Measurements from ENCODE around the gene GTF2A1L. TPM values are rescaled to one million over a fixed set of nuclear protein-coding genes. Genes with fewer than 3 reads are reported as not detected.
A peak's percentile ranks its signal among the peaks of the same experiment; 100 is the strongest.
"Not testable (repeated sequence)": the region's sequence is repeated elsewhere in the genome, so short reads cannot be mapped to it uniquely, and the experiment has no call there.

Gene GTF2A1L
- total and polyA plus RNA-seq, 8 donors, result 0.34 to 0.98 (median 0.68) TPM; not detected in 3

- no peak for TF ChIP-seq CTCF (IDR thresholded peaks at IDR 0.05)
- intact Hi-C loops (cut with DNase I), result no loop called here
- no peaks in the 10 kb centered on the region for H3K36me3 ChIP-seq
- no peak overlapping the region for H3K4me3 ChIP-seq
- no peaks in the 10 kb centered on the region for H3K4me1 ChIP-seq
- DNase-seq (no peak), ATAC-seq (no peak)
- H3K9me3 ChIP-seq, result no peaks in the 10 kb centered on the region
- no peaks in the 10 kb centered on the region for H3K27me3 ChIP-seq
- H3K27ac ChIP-seq, result no peak overlapping the region
These were observed 2.9 kb downstream of the GTF2A1L start for GRCh38 chr2:48620604-48621003.

DNA sequence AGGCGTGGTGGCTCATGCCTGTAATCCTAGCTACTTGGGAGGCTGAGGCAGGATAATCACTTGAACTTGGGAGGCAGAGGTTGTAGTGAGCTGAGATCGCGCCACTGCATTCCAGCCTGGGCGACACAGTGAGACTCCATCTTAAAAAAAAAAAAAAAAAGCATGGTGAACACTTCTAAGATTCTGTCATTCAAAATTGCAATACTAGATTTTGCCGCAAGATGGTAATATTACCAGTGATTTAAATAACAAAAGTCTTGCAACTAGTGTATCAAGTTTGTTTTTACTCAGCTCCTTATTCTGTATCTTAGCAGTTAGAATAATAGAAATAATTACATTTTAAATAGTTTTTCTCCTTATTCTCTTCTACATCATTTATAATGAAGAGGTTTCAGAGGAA lies 5.0 kb downstream of the GTF2A1L start:
- ATAC-seq; intact Hi-C loops (cut with DNase I); DNase-seq; H3K9me3 ChIP-seq; H3K4me3 ChIP-seq; H3K27me3 ChIP-seq; H3K4me1 ChIP-seq; H3K27ac ChIP-seq; H3K36me3 ChIP-seq: not testable (repeated sequence)

GRCh38 chr2:48624696-48625095 lies 7.0 kb downstream of the GTF2A1L start:
- no peak for TF ChIP-seq CTCF (IDR thresholded peaks at IDR 0.05)
- Histone ChIP-seq H3K4me1 (no peaks in the 10 kb centered on the region), H3K36me3 (no peaks in the 10 kb centered on the region), H3K4me3 (no peak overlapping the region), H3K9me3 (peaks cover 0 to 9% of the 10 kb centered on the region in 2 donors), H3K27ac (no peak overlapping the region), H3K27me3 (no peaks in the 10 kb centered on the region)
- DNase-seq (no peak), ATAC-seq (no peak)
- intact Hi-C loops (cut with DNase I), result no loop called here

- no peak for ATAC-seq
- intact Hi-C loops (cut with DNase I), result no loop called here
- H3K4me1 ChIP-seq, result no peaks in the 10 kb centered on the region
- peaks cover 0 to 9% of the 10 kb centered on the region in 2 donors for H3K9me3 ChIP-seq
- no peak for DNase-seq
- no peak for TF ChIP-seq CTCF (IDR thresholded peaks at IDR 0.05)
- H3K27me3 ChIP-seq, result no peaks in the 10 kb centered on the region
- no peak overlapping the region for H3K27ac ChIP-seq
- H3K36me3 ChIP-seq, result no peaks in the 10 kb centered on the region
- H3K4me3 ChIP-seq, result no peak overlapping the region
These were observed 8.4 kb downstream of the GTF2A1L start for GRCh38 chr2:48626047-48626446.

- no peaks in the 10 kb centered on the region for H3K27me3 ChIP-seq
- H3K9me3 ChIP-seq, result peaks cover 0 to 2% of the 10 kb centered on the region in 2 donors
- H3K27ac ChIP-seq, result no peak overlapping the region
- TF ChIP-seq CTCF (IDR thresholded peaks at IDR 0.05), result no peak
- no peaks in the 10 kb centered on the region for H3K4me1 ChIP-seq
- intact Hi-C loops (cut with DNase I), result no loop called here
- peak in 2 of 4 donors; percentile 5 to 9 for DNase-seq
- H3K4me3 ChIP-seq, result no peak overlapping the region
- H3K36me3 ChIP-seq, result no peaks in the 10 kb centered on the region
- ATAC-seq, result no peak
These were observed 15.5 kb downstream of the GTF2A1L start for GRCh38 chr2:48633143-48633542.

DNA sequence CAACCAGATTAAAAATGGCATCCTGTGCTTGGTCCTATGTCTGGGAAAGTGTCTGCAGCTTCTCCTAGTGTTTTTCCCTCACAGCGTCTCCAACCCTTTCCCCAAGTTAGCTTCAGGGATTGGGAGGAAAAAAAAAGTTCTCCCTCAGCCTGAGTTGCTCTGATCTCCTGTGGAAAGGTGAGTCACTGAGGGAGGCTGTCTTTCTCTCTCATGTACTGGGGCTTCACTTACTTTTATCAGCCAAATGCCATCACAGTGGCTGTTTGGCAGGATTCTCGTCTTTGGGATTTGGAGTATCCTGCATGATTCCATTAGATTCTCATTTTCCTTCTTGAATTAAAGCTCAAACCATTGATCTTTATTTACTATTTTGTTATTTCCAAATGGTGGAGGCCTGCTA lies 18.1 kb downstream of the GTF2A1L start:
- ATAC-seq (no peak), DNase-seq (no peak)
- H3K27me3 ChIP-seq, result no peaks in the 10 kb centered on the region
- no peak overlapping the region for H3K27ac ChIP-seq
- H3K36me3 ChIP-seq, result no peaks in the 10 kb centered on the region
- peaks cover 0 to 2% of the 10 kb centered on the region in 2 donors for H3K9me3 ChIP-seq
- H3K4me1 ChIP-seq, result no peaks in the 10 kb centered on the region
- H3K4me3 ChIP-seq, result no peak overlapping the region
- TF ChIP-seq CTCF (IDR thresholded peaks at IDR 0.05), result no peak
- intact Hi-C loops (cut with DNase I), result no loop called here

Data from left lung (tissue), 10 donors.